T-helper 2 cell (primary cell): ENCODE results near the gene SREBF2.

ENCODE experiments used
- DNase-seq, 5 experiments: peaks; one replicate each; pipeline versions ENCODE4 v3.0.0 to v3.0.0-alpha.2; 2012 to 2022

The SREBF2 gene

GRCh38 chr22:41923595-41924276 is 90.8 kb downstream of the SREBF2 start:
- no peak for DNase-seq

GRCh38 chr22:41925783-41926460 is 93.0 kb downstream of the SREBF2 start:
- DNase-seq: peak; percentile 59 to 72 (median 69)

GRCh38 chr22:41927813-41928212 is 94.9 kb downstream of the SREBF2 start:
- DNase-seq: no peak

- DNase-seq: no peak
Measured at GRCh38 chr22:41928593-41929417, 95.9 kb downstream of the SREBF2 start.

- no peak for DNase-seq
Measured at GRCh38 chr22:41929418-41929810, 96.5 kb downstream of the SREBF2 start.

DNA sequence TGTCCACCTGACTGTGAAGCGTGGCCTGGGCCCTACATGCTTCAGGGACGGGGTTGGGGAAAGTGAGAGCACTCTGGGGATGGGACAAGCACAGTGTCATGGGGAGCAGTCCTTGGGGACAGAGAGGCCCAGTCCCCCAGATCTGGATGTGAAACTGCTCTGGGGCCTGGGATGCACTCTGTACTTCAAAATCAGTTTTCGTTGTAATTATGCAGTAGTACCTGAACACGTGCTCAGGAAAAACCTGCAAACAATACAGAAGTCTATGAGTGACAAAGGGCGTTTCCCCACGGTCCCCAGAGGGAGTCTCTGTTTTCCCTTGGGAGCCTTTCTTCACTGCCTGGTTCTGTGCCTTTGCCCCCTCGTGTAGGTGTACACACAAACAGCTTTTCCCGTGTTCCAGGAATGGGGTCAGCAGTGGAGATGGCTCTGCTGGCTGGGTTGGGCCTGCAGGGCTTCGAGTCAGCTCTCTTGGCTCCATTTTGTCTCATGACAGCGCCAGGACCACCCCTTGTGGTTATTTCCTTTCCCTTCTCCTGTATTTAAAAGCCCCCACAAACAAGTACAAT is 98.9 kb downstream of the SREBF2 start:
- no peak for DNase-seq

DNA sequence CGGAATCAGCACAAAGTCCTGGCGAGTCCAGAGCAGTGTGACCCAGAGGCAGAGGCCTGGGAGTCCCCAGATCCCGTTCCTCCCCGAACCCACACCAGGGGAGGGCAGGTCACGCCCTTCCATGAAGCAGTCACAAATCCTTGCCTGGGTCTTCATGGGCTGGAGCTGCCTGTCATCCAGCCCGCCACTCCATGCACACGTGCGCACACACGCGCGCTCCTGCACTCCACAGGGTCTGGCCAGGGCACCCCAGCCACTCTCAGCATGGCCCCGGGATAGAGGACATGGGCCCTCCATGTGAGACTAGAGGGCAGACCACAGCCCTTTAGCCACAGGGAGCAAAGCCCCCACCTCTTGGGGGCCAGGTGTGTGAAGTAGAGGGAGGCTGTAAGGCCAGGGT is 99.4 kb downstream of the SREBF2 start:
- no peak for DNase-seq

DNA sequence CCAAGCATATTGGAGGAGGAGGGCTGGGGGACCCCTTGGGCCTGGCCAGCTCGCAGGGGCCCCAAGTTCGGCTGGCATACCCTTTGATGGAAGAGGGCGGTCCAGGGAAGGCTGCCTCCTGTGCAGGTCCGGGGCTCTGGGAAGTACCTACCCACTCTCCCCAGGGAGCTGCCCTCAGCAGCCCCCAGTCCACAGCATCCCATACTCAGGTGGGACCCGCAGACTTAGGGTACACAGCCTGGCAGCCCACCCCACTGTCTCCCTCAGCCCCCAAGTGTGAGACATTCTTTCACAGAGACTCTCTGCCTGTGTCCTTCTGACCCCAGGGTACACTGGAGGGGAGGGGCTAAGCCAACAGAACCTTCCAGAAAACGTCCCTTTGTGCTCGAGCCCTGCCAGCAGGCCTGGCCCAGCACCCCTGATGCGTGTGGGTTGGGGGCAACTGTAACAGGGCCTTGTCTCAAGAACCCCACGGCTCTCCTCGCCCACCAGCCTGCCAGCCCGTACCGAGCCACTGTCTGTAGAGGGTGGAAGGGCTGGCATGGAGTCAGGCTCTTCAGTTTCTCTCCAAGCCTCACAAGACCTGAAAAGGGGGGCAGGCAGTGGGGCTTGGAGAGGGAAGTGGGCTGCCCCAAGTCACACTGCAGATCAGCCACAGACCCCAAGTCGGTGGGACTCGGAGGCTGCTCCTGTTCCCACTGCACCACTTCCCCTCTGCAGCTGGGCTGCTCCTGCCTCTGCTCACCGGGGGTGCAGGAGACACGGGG is 100.7 kb downstream of the SREBF2 start:
- DNase-seq: no peak

- DNase-seq: no peak
Measured at GRCh38 chr22:41934284-41935014, 101.5 kb downstream of the SREBF2 start.

DNA sequence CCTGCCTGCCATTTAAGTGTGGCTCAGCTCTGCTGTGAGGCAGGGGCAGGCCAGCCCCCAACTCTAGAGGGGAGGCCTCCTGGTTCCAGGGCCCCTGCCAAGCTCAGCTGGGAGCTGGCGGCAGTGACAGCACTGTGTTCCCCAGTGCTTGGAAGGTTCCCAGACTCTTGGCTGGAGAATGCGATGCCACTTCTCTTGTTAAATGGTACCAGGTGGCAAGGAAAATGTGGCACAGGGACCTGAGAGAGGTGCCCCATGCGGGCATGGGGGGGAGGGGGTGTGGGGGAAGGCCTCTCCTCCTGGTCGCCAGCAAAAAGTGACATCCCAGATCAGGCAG is 102.1 kb downstream of the SREBF2 start:
- no peak for DNase-seq

- DNase-seq: no peak
Measured at GRCh38 chr22:41935509-41935908, 102.6 kb downstream of the SREBF2 start.

GRCh38 chr22:41936894-41937169 is 103.9 kb downstream of the SREBF2 start:
- no peak for DNase-seq

DNA sequence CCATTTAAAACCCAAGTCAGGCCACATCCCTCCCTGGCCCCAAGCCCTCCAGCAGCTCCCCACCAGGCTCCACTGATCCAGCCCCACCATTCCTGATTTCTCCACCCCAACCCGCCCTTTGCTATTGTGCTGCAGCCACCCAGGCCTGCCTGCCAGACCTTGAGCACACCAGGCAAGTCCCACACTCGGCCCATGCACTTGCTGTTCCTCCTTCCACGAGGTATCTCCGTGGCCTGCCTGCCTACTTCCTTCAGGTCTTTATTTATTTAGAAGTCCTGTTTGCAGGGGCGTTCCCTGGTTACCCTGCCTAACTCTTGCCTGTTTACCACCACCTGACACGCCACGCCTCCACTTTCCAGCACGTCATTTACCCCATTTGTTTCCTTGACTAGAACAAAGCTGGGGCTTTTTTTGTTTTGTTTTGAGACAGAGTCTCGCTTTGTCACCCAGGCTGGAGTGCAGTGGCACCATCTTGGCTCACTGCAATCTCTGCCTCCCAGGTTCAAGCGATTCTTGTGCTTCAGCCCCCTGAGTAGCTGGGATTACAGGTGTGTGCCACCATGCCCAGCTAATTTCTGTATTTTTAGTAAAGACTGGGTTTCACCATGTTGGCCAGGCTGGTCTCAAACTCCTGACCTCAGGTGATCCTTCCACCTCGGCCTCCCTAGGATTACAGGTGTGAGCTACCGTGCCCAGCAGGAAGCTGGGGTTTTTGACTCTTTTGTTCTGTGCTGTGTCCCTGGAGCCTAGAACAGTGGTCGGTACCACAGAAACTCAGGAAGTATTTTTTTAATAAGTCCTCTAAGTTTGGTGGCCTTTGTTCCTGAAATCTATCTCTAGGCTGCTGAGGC is 107.3 kb downstream of the SREBF2 start:
- DNase-seq: peak; percentile 73 to 99 (median 95)

DNA sequence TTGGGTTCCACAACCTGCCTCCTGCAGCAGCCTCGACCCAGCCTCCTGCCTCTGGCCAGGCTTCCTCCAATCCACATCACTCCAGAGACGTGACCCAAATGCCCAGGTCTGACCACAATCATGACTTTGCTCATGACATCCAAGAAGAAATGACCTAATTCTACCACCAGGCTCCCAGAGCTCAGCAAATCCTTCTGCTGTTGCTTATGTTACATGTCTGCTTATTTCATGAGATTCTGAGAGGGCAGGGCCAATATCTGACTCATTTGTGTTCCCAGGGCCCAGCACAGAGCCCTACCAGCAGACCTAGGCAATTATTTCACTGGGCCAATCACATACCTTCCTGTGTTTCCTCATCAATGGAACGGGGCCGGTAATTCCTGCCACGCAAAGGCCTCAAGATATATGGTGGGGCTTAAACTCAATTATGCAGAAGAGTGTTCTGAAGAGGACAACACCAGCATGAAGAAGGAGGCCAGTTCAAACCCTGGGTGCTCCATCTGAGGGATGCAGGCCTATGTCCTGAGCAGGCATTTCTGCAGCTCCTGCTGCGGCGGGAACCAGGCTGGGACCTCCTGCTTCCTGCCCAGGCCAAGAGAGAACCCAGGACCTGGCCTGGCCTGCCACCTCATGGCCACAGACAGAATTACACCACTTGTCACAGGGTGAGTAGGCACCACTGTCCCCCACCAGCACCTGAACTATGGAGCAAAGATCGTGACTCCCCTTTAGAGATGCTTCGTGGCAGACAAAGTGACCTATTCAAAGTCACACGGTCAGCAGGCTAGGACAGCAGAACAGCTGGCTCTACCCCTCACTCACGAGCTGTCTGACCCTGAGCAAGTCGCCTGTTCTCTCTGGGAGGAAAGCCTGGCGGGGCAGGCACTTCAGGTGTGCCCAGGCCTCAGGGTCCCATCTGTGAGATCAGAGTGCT is 108.2 kb downstream of the SREBF2 start:
- peak; percentile 62 to 89 (median 80) for DNase-seq

DNA sequence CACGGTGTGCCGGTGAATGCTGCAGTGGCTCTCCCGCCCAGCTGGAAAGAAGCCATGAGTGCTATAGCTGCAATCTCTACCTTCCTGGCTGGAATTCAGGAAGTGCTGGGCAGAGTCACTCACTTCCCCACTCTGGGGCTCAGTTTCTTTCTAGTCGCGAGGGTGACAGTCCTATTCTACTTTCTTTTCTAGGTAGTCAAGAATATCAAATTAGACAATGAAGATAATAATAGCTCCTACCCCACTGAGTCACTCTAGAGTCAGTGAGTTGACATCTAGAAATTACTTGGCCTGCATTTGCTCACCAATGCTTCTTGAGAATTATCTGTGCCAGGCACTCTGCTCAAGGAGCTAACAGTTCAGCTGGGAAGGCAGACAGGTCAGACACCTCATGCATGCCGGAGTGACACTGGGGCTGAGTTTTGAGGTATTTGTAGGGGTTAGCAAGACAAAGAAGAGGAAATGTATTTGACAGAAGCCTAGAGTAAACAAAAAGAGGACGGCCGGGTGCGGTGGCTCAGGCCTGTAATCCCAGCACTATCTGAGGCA is 110.8 kb downstream of the SREBF2 start:
- no peak for DNase-seq

DNA sequence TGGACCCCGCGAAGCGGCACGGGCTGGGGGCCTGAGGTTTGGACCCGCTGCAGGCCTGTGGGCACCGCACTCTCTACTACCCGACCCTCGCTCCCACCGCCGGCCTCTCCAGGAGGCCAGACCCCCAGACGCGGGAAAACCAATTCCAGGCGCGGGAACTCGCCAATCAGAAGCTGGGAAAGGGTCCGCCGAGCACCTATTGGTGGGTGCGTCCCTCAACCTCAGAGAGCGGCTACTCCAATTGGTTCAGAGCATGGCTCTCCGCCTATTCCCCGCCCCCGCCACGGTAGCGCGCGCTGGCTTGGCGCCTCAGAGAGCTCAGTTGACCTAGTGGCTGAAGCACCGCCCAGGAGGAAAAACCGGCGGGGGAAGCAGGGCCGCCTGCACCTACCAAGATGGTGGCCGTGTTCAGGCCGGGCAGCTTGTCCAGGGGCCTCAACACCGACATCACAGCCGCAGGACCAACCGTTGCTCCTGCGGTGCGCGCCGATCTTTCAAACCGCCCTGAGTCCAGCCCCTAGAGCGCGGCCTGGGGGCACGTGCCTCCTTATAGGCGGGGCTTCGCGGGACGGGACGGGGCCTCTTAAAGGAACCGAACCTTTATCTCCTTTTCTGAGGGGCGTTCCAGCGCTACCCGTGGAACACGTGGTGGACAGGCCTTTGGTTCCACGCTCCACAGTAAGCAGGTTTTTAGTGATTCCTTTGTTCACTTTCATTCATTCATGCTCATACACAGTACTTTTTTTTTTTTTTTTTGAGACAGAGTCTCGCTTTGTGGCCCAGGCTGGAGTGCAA is 113.9 kb downstream of the SREBF2 start, which contains the start of gene CENPM:
CENPM (minus strand) TSS at position 524 of the 795 bp plus-strand sequence; CDS start at position 448, 76 bp downstream.
- DNase-seq: peak; percentile 71 to 95 (median 84)

DNA sequence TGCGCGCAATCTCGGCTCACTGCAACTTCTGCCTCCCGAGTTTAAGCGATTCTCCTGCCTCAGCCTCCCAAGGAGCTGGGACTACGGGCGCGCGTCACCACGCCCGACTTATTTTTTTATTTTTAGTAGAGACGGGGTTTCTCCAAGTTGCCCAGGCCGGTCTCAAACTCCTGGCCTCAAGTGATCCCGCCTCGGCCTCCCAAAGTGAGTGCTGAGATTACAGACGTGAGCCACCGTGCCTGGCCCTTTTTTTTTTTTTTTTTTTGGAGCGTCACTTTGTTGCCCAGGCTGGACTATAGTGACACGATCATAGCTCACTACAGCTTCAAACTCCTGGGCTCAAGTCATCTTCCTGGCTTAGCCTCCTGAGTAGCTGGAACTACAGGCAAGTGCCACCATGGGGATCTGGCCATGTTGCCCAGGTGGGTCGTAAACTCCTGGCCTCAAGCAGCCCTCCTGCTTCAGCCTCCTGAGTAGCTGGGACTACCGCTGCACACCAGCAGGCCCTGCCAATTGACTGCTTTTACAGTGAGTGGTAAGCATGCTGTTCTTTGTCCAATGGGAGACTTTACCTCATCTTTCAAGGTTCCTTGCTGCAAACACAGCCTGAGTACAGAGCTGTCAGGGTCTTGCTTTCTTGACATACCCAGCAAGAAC is 114.6 kb downstream of the SREBF2 start:
- DNase-seq: no peak

DNA sequence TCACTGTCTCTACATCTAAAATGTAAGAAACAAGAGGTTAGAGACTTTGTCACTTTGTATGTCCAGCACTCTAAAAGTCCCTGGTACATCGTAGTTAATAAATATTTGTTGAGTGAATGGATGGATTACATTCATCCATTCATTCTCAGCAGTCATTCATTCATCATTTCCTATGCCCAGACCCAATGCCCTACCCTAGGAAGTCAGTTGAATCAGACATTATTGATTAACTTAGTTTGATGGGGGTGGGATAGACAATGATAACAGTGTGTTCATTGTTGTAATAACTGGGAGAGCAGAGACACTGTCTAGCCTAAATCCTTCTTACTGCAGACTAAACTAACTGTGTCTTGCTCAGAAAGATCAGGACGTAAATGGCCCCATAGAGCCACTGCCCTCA is 115.2 kb downstream of the SREBF2 start:
- DNase-seq: no peak
